ENCODE measurements around the gene GYG2.
A peak's percentile ranks its signal among the peaks of the same experiment; 100 is the strongest.

Gene GYG2

GRCh38 chrX:2892816-2893215, 64.1 kb downstream of the GYG2 start:
- no peak overlapping the region for H3K27ac ChIP-seq
- TF ChIP-seq ZFX (IDR thresholded peaks at IDR 0.05): no peak
- no peak for TF ChIP-seq CTCF (conservative IDR thresholded peaks at IDR 0.05)

DNA sequence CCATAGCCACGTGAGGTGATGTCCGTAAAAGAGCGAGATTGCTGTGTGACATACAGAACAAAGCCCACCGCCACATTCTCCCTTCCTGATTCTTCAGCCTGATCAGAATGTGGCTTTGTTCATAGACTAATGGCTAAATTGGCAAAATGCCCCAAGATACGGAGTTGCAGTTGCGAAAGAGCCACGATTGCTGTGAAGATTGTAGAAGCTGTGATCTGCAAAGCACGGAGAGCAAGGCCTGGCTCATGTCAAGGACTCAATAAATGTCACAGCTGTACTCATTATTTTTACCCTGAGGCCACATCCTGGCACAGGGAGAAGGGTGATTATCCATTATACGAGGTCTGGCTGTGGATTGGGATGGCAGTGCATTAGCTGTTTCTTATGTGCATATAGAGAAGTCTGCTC, 66.2 kb downstream of the GYG2 start:
- TF ChIP-seq CTCF (conservative IDR thresholded peaks at IDR 0.05) (no peak), ZFX (IDR thresholded peaks at IDR 0.05) (no peak)
- H3K27ac ChIP-seq: no peak overlapping the region

GRCh38 chrX:2897311-2897689, 68.6 kb downstream of the GYG2 start:
- peak overlapping the region; percentile 63 for H3K27ac ChIP-seq
- TF ChIP-seq ZFX (IDR thresholded peaks at IDR 0.05) (no peak), CTCF (conservative IDR thresholded peaks at IDR 0.05) (no peak)

- peak overlapping the region; percentile 63 for H3K27ac ChIP-seq
These were observed 69.2 kb downstream of the GYG2 start for GRCh38 chrX:2897690-2898623.

DNA sequence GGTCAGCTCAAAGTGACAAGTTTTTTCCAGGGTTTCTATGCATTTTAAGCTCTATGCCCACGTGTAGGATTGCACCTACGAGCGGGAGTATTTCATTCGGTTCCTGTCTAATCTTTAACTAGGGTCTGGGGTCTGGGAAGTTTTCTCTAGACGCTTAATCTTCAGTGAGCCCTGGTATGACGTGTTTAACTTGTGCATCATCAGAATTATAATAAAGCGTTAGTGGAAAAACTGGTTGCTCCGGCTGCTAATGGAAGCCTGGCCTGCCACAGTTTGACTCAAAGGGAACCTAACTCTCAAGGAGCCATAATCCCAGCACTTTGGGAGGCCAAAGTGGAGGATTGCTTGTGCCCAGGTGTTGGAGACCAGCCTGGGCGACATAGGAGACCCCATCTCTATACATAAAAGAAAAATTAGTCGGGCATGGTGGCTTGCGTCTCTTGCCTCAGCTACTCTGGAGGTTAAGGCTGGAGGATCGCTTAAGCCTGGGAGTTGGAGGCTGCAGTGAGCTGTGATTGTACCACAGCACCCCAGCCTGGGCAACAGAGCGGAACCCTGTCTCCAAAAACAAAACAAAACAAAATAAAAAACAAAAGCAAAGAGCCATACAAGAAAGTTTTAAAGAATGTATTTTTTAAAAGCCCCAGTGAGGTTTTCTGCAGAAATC, 70.2 kb downstream of the GYG2 start:
- TF ChIP-seq CTCF (conservative IDR thresholded peaks at IDR 0.05) (no peak), ZFX (IDR thresholded peaks at IDR 0.05) (no peak)
- H3K27ac ChIP-seq: peak overlapping the region; percentile 63; the same call in 1 of the 2 replicates

GRCh38 chrX:2901367-2902036, 72.8 kb downstream of the GYG2 start:
- no peak for TF ChIP-seq CTCF (conservative IDR thresholded peaks at IDR 0.05)
- no peak for TF ChIP-seq ZFX (IDR thresholded peaks at IDR 0.05)
- no peak overlapping the region for H3K27ac ChIP-seq

DNA sequence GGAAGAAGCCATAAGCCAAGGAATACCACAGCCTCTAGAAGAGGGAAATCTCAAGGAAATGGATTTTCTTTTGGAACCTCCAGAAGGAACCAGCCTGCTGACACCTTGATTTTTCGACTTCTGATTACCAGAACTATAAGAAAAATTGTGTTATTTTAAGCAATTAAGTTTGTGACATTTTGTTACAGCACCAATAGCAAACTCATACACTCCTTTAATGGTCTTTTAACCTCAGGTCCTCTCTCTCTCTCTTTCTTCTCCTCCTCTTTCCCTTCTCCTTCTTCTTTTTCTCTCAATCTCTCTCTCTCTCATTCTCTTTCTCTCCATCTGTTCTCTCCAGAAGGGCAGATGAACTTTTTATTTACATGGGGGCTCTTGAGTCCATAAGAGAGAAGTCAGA, 74.1 kb downstream of the GYG2 start:
- H3K27ac ChIP-seq: no peak overlapping the region
- no peak for TF ChIP-seq ZFX (IDR thresholded peaks at IDR 0.05)
- TF ChIP-seq CTCF (conservative IDR thresholded peaks at IDR 0.05): no peak

All from C4-2B (cell line).